Subcutaneous adipose tissue (tissue), 4 donors: ENCODE data around the gene HSD11B2. TPM values are rescaled to one million over a fixed set of nuclear protein-coding genes. Genes with fewer than 3 reads are reported as not detected.

ENCODE experiments used
- small RNA-seq: library from RNA; depleted of rRNA; stranded (forward); fragments of <200 nt; gene quantifications from one replicate; pipeline ENCODE3, GENCODE V24; 2016
- total RNA-seq, 4 donors: library from RNA; depleted of rRNA; stranded (reverse); fragments of >200 nt; gene quantifications; one replicate each; pipeline ENCODE4 v1.1.0, GENCODE V29; 2016
- TF ChIP-seq, protein P1 (sequence below): fragments of 450-650 bp; IDR thresholded peaks from one replicate; pipeline ENCODE4 v1.5.1; 2016; ENCODE audit warnings: low read depth, mild to moderate bottlenecking, control low read depth, antibody characterized with exemption, moderate library complexity

Gene HSD11B2
- total RNA-seq, 4 donors from 2014 or later = 0.22 to 1.3 (median 0.51) TPM; not detected in 1

GRCh38 chr16:67486805-67487204 lies 55.9 kb downstream of the HSD11B2 start:
- TF ChIP-seq, protein P1, sequence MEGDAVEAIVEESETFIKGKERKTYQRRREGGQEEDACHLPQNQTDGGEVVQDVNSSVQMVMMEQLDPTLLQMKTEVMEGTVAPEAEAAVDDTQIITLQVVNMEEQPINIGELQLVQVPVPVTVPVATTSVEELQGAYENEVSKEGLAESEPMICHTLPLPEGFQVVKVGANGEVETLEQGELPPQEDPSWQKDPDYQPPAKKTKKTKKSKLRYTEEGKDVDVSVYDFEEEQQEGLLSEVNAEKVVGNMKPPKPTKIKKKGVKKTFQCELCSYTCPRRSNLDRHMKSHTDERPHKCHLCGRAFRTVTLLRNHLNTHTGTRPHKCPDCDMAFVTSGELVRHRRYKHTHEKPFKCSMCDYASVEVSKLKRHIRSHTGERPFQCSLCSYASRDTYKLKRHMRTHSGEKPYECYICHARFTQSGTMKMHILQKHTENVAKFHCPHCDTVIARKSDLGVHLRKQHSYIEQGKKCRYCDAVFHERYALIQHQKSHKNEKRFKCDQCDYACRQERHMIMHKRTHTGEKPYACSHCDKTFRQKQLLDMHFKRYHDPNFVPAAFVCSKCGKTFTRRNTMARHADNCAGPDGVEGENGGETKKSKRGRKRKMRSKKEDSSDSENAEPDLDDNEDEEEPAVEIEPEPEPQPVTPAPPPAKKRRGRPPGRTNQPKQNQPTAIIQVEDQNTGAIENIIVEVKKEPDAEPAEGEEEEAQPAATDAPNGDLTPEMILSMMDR = no peak

Small RNA genes within 50 kb of the gene (small RNA-seq; reads per million reads assigned to genes)
- gene RNU1-123P = not detected

Other genes with a start within 250 kb of the HSD11B2 start
- 10 to 100 TPM; 10.1 to 36.9 (median 12.5) TPM for gene MATCAP1, start 247.2 kb upstream of the HSD11B2 start, total RNA-seq
- gene EXOC3L1, start 241.0 kb upstream of the HSD11B2 start, total RNA-seq = 10 to 100 TPM in 1 of 4 donors, 1 to 10 TPM in 2, under 1 TPM in 1; 0.17 to 13.8 (median 1.7) TPM
- gene E2F4, start 239.0 kb upstream of the HSD11B2 start, total RNA-seq = 10 to 100 TPM; 48.1 to 70.8 (median 58.9) TPM
- 1 to 10 TPM in 1 of 4 donors, under 1 TPM in 3; 0.51 to 1.5 (median 0.93) TPM for gene ELMO3, start 232.0 kb upstream of the HSD11B2 start, total RNA-seq
- 10 to 100 TPM; 21.9 to 36.1 (median 33.3) TPM for gene TMEM208, start 204.0 kb upstream of the HSD11B2 start, total RNA-seq
- 10 to 100 TPM; 10.3 to 83.3 (median 20.9) TPM for gene FHOD1, start 183.6 kb upstream of the HSD11B2 start, total RNA-seq
- 1 to 10 TPM in 3 of 4 donors, not detected in 1; 1.0 to 2.3 (median 1.3) TPM for gene SLC9A5, start 182.1 kb upstream of the HSD11B2 start, total RNA-seq
- gene PLEKHG4, start 151.6 kb upstream of the HSD11B2 start, total RNA-seq = 10 to 100 TPM in 2 of 4 donors, 1 to 10 TPM in 2; 2.4 to 13.2 (median 10.2) TPM
- under 1 TPM in 1 of 4 donors, not detected in 3; under 0.01 TPM for gene KCTD19, start 104.4 kb upstream of the HSD11B2 start, total RNA-seq
- under 1 TPM in 1 of 4 donors, not detected in 3; 0.17 TPM for gene LRRC36, start 104.3 kb upstream of the HSD11B2 start, total RNA-seq
- 1 to 10 TPM; 2.0 to 5.9 (median 2.6) TPM for gene TPPP3, start 37.6 kb upstream of the HSD11B2 start, total RNA-seq
- 10 to 100 TPM in 3 of 4 donors, 1 to 10 TPM in 1; 8.6 to 13.0 (median 11.4) TPM for gene ZDHHC1, start 14.6 kb upstream of the HSD11B2 start, total RNA-seq
- gene ATP6V0D1, start 50.0 kb downstream of the HSD11B2 start, total RNA-seq = 100 to 1,000 TPM in 1 of 4 donors, 10 to 100 TPM in 3; 66.4 to 169 (median 82.9) TPM
- gene AGRP, start 52.4 kb downstream of the HSD11B2 start, total RNA-seq = not detected
- 10 to 100 TPM; 34.8 to 60.2 (median 46.7) TPM for gene RIPOR1, start 97.7 kb downstream of the HSD11B2 start, total RNA-seq
- gene CTCF, start 131.4 kb downstream of the HSD11B2 start, total RNA-seq = 10 to 100 TPM; 22.9 to 43.7 (median 29.3) TPM
- 1 to 10 TPM in 1 of 4 donors, under 1 TPM in 2, not detected in 1; 0.38 to 2.0 (median 0.44) TPM for gene CARMIL2, start 214.0 kb downstream of the HSD11B2 start, total RNA-seq
- gene ACD, start 229.1 kb downstream of the HSD11B2 start, total RNA-seq = 10 to 100 TPM in 3 of 4 donors, 1 to 10 TPM in 1; 8.0 to 19.2 (median 14.9) TPM
- 1 to 10 TPM; 2.8 to 5.4 (median 4.8) TPM for gene PARD6A, start 229.8 kb downstream of the HSD11B2 start, total RNA-seq
- gene ENKD1, start 235.6 kb downstream of the HSD11B2 start, total RNA-seq = 10 to 100 TPM in 3 of 4 donors, 1 to 10 TPM in 1; 6.2 to 17.6 (median 16.0) TPM
- 10 to 100 TPM in 2 of 4 donors, 1 to 10 TPM in 1, under 1 TPM in 1; 0.98 to 14.5 (median 10.7) TPM for gene C16orf86, start 235.7 kb downstream of the HSD11B2 start, total RNA-seq